Kidney tubule cell (primary cell): ENCODE results near the gene LIN28A.

Source experiments
- DNase-seq: peaks from one replicate; pipeline ENCODE4 v3.0.0-alpha.2; 2018; ENCODE audit warnings: low spot score

Gene LIN28A

GRCh38 chr1:26388791-26389445 lies 21.7 kb upstream of the LIN28A start:
- DNase-seq = peak; percentile 31

GRCh38 chr1:26389604-26390247 lies 20.9 kb upstream of the LIN28A start:
- no peak for DNase-seq

GRCh38 chr1:26391450-26391849 lies 19.2 kb upstream of the LIN28A start:
- peak; percentile 61 for DNase-seq

GRCh38 chr1:26395754-26396153 lies 14.9 kb upstream of the LIN28A start:
- no peak for DNase-seq

- no peak for DNase-seq
Measured at GRCh38 chr1:26399034-26399433, 11.6 kb upstream of the LIN28A start.

GRCh38 chr1:26401891-26402290 lies 8.7 kb upstream of the LIN28A start:
- no peak for DNase-seq

GRCh38 chr1:26403656-26404055 lies 7.0 kb upstream of the LIN28A start:
- no peak for DNase-seq

GRCh38 chr1:26404641-26405040 lies 6.0 kb upstream of the LIN28A start:
- no peak for DNase-seq

- DNase-seq = no peak
Measured at GRCh38 chr1:26405281-26405915, 5.2 kb upstream of the LIN28A start.

GRCh38 chr1:26408604-26409003 lies 2.0 kb upstream of the LIN28A start:
- peak; percentile 64 for DNase-seq

- DNase-seq = no peak
Measured at GRCh38 chr1:26409191-26409807, 1.3 kb upstream of the LIN28A start.

GRCh38 chr1:26411624-26412074 lies 1.0 kb downstream of the LIN28A start:
- DNase-seq = no peak

GRCh38 chr1:26412180-26412840 lies 1.7 kb downstream of the LIN28A start:
- no peak for DNase-seq

GRCh38 chr1:26413031-26413430 lies 2.4 kb downstream of the LIN28A start:
- no peak for DNase-seq

- DNase-seq = peak; percentile 72
Measured at GRCh38 chr1:26417111-26417759, 6.6 kb downstream of the LIN28A start.

GRCh38 chr1:26418865-26419349 lies 8.3 kb downstream of the LIN28A start:
- DNase-seq = no peak

GRCh38 chr1:26419494-26419893 lies 8.9 kb downstream of the LIN28A start:
- no peak for DNase-seq

GRCh38 chr1:26429721-26430120 lies 19.1 kb downstream of the LIN28A start:
- no peak for DNase-seq

- DNase-seq = peak; percentile 99
Measured at GRCh38 chr1:26431979-26432695, 21.5 kb downstream of the LIN28A start, which contains the start of gene DHDDS. Gene DHDDS, plus strand, starts transcription at chr1:26432321. Its CDS starts 625 bp downstream, at chr1:26432946.

GRCh38 chr1:26432793-26433192 lies 22.2 kb downstream of the LIN28A start:
- DNase-seq = no peak
